ENCODE measurements around the gene IRF8.

DNA sequence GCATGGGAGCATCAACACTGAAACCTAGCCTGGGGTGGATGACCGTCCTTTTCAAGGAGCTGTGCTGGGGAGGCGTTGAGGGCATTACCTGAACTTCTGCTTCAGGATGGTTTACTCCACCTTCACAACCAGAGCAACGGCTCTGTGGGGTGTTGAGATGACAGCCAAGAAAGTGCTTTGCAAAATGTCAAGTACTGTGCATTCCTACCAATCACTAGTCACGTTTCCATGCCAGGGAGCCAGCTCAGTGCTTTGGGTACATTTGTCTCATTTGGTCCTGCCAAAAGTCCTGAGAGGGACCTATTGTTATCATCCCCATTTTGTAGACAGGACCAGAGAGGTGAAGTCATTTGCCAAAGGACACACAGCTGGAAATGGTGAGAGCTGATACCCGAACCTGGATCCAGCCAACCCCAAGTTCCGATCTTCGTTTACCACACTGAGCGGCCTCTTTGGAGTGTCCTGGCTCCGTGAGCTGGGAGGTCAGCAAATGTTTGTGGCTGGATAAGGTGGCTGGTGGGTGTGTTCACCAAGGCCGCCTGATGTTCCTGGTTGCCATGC, 61.6 kb downstream of the IRF8 start:
- no peak for TF ChIP-seq POLR2AphosphoS5 (IDR thresholded peaks at IDR 0.05; ENCODE audit: low read depth, low read length)
- no peak for TF ChIP-seq SIN3A (IDR thresholded peaks at IDR 0.05; ENCODE audit: borderline replicate concordance, insufficient read depth, low read length)
